Kidney capillary endothelial cell (primary cell): ENCODE data around the gene MYH16.
"Not testable (repeated sequence)": the region's sequence is repeated elsewhere in the genome, so short reads cannot be mapped to it uniquely, and the experiment has no call there.

ENCODE experiments used
- DNase-seq: peaks from one replicate; pipeline ENCODE4 v3.0.0-alpha.2; 2018; ENCODE audit warnings: low spot score

MYH16 gene

DNA sequence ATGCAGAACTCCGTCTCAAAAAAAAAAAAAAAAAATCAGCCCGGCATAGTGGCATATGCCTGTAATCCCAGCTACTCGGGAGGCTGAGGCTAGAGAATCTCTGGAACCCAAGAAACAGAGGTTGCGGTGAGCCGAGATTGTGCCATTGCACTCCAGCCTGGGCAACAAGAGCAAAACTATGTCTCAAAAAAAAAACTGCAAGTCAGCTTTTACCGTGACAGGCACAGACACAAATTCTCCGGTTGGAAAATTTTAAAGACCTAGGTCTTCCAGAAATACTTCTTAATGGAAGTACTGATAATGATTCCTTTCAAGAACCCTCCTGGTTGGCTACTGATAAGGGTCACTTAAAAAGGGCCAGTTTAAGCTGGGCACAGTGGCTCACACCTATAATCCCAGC, 82.5 kb downstream of the MYH16 start:
- DNase-seq, result no peak

DNA sequence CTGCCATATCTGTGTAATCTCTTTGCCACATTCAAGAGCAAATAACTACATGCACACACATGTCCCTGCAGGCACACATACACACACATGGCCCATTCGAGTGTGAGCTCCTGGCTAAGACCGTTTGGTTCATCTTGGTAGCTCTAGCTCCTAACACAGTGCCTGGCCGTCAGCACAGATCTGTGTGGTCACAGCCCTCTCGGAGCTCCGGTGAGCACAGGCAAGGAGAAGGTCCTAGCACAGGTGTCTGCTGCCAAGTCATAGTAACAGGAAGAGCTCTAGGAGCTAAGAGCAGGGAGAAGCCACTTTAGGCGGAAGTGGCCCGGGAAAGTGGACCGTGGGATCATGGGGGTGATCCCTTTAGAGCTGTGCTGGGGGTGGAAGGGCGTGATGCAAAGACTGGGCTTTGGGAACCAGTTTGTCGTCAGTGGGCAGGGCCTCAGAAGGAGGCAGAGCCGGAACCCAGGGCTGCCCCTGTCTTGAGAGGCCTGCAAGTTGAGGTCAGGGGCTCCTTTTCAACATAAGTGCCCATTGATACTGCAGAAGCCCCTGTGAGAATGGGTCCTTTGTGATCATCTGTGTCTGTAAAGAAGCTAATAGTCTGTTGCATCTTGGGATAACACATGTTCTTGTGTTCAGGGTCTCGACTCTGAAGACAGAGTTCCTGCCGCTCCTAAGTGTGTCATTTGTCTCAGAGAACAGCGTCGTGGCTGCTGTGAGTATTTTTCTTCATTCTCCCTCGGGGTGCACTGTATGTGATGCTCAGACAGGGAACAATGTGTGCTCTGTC, 85.3 kb downstream of the MYH16 start:
- no peak for DNase-seq

DNA sequence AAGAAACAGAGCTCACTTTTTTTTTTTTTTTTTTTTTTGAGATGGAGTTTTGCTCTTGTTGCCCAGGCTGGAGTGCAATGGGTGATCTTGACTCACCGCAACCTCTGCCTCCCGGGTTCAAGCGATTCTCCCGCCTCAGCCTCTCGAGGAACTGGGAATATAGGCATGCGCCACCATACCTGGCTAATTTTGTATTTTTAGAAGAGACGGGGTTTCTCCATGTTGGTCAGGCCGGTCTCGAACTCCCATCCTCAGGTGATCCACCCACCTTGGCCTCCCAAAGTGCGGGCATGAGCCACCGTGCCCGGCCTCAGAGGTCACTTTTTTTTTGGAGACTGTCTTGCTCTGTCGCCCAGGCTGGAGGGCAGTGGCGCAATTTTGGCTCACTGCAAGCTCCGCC, 85.9 kb downstream of the MYH16 start:
- DNase-seq, result not testable (repeated sequence)

DNA sequence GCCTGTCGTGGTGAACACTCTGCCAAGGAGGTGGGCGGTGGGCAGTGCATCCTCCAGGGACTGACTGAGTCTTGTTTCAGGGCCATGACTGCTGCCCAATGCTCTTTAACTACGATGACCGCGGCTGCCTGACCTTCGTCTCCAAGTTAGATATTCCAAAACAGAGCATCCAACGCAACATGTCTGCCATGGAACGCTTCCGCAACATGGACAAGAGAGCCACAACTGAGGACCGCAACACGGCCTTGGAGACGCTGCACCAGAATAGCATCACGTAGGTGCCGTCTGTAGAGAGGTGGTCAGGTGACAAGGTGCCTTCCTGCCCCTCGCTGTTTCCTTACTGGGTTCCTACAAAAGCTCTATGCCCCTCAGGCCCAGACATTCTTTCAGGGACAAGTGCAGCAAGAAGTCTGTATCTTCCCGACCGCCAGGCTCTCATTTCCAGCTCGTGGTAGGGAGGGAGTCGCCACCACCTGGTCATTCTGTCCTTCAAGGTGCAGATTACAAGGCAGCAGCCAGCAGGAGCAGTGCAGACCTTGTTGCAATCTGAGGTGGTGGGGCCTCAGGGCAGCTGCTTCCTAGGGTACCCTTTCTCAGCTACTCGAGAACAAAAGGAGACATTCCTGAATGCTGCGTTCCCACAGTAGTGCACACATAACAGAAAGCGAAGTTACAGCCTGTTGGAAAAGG, 87.0 kb downstream of the MYH16 start:
- DNase-seq, result no peak
